ENCODE data around the gene SPOCK1.

GRCh38 chr5:137164961-137165360, 334.2 kb downstream of the SPOCK1 start:
- TF ChIP-seq, protein P1, sequence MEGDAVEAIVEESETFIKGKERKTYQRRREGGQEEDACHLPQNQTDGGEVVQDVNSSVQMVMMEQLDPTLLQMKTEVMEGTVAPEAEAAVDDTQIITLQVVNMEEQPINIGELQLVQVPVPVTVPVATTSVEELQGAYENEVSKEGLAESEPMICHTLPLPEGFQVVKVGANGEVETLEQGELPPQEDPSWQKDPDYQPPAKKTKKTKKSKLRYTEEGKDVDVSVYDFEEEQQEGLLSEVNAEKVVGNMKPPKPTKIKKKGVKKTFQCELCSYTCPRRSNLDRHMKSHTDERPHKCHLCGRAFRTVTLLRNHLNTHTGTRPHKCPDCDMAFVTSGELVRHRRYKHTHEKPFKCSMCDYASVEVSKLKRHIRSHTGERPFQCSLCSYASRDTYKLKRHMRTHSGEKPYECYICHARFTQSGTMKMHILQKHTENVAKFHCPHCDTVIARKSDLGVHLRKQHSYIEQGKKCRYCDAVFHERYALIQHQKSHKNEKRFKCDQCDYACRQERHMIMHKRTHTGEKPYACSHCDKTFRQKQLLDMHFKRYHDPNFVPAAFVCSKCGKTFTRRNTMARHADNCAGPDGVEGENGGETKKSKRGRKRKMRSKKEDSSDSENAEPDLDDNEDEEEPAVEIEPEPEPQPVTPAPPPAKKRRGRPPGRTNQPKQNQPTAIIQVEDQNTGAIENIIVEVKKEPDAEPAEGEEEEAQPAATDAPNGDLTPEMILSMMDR (conservative IDR thresholded peaks at IDR 0.05; ENCODE audit: low read depth in 2 of 2), result no peak
- TF ChIP-seq POLR2AphosphoS5 (IDR thresholded peaks at IDR 0.05; ENCODE audit: low read depth) (no peak), ETS1 (IDR thresholded peaks at IDR 0.05) (no peak), EZH2 (IDR thresholded peaks at IDR 0.05; ENCODE audit: low read depth, unreplicated experiment) (no peak), EZH2phosphoT487 (IDR thresholded peaks at IDR 0.05; ENCODE audit: unreplicated experiment) (no peak), CREB1 (CRISPR knock-in tag; IDR thresholded peaks at IDR 0.05; ENCODE audit: low read depth) (no peak), JUNB (IDR thresholded peaks at IDR 0.05; ENCODE audit: unreplicated experiment) (no peak), ZNF114 (CRISPR knock-in tag; IDR thresholded peaks at IDR 0.05) (no peak)
- TF ChIP-seq, protein P2, sequence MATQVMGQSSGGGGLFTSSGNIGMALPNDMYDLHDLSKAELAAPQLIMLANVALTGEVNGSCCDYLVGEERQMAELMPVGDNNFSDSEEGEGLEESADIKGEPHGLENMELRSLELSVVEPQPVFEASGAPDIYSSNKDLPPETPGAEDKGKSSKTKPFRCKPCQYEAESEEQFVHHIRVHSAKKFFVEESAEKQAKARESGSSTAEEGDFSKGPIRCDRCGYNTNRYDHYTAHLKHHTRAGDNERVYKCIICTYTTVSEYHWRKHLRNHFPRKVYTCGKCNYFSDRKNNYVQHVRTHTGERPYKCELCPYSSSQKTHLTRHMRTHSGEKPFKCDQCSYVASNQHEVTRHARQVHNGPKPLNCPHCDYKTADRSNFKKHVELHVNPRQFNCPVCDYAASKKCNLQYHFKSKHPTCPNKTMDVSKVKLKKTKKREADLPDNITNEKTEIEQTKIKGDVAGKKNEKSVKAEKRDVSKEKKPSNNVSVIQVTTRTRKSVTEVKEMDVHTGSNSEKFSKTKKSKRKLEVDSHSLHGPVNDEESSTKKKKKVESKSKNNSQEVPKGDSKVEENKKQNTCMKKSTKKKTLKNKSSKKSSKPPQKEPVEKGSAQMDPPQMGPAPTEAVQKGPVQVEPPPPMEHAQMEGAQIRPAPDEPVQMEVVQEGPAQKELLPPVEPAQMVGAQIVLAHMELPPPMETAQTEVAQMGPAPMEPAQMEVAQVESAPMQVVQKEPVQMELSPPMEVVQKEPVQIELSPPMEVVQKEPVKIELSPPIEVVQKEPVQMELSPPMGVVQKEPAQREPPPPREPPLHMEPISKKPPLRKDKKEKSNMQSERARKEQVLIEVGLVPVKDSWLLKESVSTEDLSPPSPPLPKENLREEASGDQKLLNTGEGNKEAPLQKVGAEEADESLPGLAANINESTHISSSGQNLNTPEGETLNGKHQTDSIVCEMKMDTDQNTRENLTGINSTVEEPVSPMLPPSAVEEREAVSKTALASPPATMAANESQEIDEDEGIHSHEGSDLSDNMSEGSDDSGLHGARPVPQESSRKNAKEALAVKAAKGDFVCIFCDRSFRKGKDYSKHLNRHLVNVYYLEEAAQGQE (IDR thresholded peaks at IDR 0.05; ENCODE audit: unreplicated experiment), result no peak

Measured in GM23338 (cell line).